Tibial nerve (tissue), 4 donors: ENCODE data around the gene AHNAK2. TPM values are rescaled to one million over a fixed set of nuclear protein-coding genes. Genes with fewer than 3 reads are reported as not detected.
"Not testable (repeated sequence)": the region's sequence is repeated elsewhere in the genome, so short reads cannot be mapped to it uniquely, and the experiment has no call there.

ENCODE experiments used
- DNase-seq, 2 donors: peaks; one replicate each; pipeline ENCODE4 v3.0.0-alpha.2; 2019; ENCODE audit warnings: low spot score in 2 of 2
- H3K27ac ChIP-seq, 4 donors: fragments of 200-600 bp; sonication (generic) in 3 of 4; one replicate each; pipeline ENCODE4 v1.5.1; 2017 to 2019; ENCODE audit warnings: mild to moderate bottlenecking in 1 of 4
- H3K27me3 ChIP-seq, 2 donors: fragments of 200-600 bp; sonication (generic) in 1 of 2; one replicate each; pipeline versions ENCODE4 v1.5.1 to v1.6.0; 2017 to 2019
- H3K36me3 ChIP-seq, 3 donors: fragments of 200-600 bp; sonication (generic); one replicate each; pipeline ENCODE4 v1.5.1; 2018 to 2019
- H3K4me1 ChIP-seq, 4 donors: fragments of 200-600 bp; sonication (generic) in 3 of 4; one replicate each; pipeline ENCODE4 v1.5.1; 2017 to 2019
- H3K4me3 ChIP-seq, 4 donors: fragments of 200-600 bp; sonication (generic) in 3 of 4; one replicate each; pipeline ENCODE4 v1.5.1; 2017 to 2019; ENCODE audit warnings: mild to moderate bottlenecking in 1 of 4, moderate library complexity in 1 of 4
- H3K9me3 ChIP-seq, 4 donors: fragments of 200-600 bp; sonication (generic) in 3 of 4; one replicate each; pipeline ENCODE4 v1.5.1; 2017 to 2019
- CTCF ChIP-seq, 5 experiments: fragments of 200-600 bp in 3 of 5; fragments of 450-650 bp in 2 of 5; sonication (generic) in 3 of 5; IDR thresholded peaks; one replicate each; pipeline ENCODE4 v1.5.1; 2016 to 2019; ENCODE audit warnings: antibody characterized with exemption in 5 of 5, mild to moderate bottlenecking in 3 of 5, moderate library complexity in 2 of 5
- EP300 ChIP-seq, 2 donors: sonication (generic); formaldehyde crosslinking; IDR thresholded peaks; one replicate each; pipeline ENCODE4 v1.6.1; 2017; ENCODE audit warnings: antibody characterized with exemption in 2 of 2, mild to moderate bottlenecking in 1 of 2
- POLR2A ChIP-seq, 2 donors: fragments of 450-650 bp; IDR thresholded peaks; one replicate each; pipeline ENCODE4 v1.6.1; 2017; ENCODE audit warnings: antibody characterized with exemption in 2 of 2, mild to moderate bottlenecking in 2 of 2, moderate library complexity in 2 of 2
- WGBS, 2 donors: methylation state at CpG; one replicate each; pipeline ENCODE4 v1.1.5; 2018; 5-methylcytosine and 5-hydroxymethylcytosine counted together
- total RNA-seq, 4 donors: library from RNA; depleted of rRNA; stranded (reverse); fragments of >200 nt; gene quantifications; one replicate each; pipeline ENCODE4 v1.1.0, GENCODE V29; 2016

Gene AHNAK2
- total RNA-seq, 4 donors from 2014 or later = 31.2 to 152 (median 118) TPM

DNA sequence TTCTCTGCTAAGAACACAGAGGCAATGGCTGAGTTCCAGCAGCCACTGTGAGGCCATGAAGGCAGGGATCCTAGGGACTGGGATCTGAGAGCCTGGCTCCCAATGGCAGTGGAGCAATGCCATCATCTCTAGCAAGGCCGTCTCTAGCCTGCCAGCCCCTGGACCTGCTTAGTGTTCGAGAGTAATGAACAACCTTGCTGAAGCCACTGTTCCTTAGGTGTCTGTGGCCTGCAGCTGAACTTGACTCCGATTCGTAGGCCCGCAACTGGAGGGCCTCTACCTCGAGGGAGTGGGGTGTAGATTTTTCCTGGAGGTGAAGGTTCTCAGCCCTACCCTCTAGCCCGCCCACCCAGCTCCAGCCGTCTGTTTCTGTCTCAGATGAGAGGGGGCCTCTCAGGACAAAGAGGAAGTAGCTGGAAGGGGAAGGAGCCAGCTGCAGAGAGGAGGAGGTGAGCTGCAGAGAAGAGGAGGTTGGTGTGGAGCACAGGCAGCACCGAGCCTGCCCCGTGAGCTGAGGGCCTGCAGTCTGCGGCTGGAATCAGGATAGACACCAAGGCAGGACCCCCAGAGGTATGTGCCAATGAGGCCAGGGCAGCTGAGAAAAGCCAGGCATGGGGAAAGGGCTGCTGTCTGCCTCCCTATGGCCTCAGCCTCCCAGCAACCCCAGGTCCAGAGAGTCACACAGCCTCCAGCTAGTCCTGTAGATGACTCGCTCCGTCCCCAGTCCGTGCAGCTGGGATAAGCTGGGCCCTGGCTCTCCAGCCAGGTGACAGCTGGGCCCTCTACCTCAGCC lies 53.6 kb downstream of the AHNAK2 start, which contains the start of gene PLD4:
TSS of gene PLD4 (plus strand) at position 459 of the 793 bp plus-strand sequence. CDS start 2,262 bp downstream, outside the sequence.
- Histone ChIP-seq H3K4me1 (peaks cover 0 to 5% (median 0%) of the 10 kb centered on the region in 4 donors), H3K27me3 (no peaks in the 10 kb centered on the region), H3K9me3 (peaks cover 0 to 16% (median 0%) of the 10 kb centered on the region in 4 donors), H3K27ac (no peak within 1 kb of the TSS), H3K36me3 (no peaks in the 10 kb centered on the region), H3K4me3 (no peak within 1 kb of the TSS)
- TF ChIP-seq CTCF (IDR thresholded peaks at IDR 0.05) (no peak), EP300 (IDR thresholded peaks at IDR 0.05) (no peak), POLR2A (IDR thresholded peaks at IDR 0.05) (no peak)
- no peak for DNase-seq
- WGBS, 2 donors = 71 to 81% methylated on average over 14 of the region's 14 CpGs

DNA sequence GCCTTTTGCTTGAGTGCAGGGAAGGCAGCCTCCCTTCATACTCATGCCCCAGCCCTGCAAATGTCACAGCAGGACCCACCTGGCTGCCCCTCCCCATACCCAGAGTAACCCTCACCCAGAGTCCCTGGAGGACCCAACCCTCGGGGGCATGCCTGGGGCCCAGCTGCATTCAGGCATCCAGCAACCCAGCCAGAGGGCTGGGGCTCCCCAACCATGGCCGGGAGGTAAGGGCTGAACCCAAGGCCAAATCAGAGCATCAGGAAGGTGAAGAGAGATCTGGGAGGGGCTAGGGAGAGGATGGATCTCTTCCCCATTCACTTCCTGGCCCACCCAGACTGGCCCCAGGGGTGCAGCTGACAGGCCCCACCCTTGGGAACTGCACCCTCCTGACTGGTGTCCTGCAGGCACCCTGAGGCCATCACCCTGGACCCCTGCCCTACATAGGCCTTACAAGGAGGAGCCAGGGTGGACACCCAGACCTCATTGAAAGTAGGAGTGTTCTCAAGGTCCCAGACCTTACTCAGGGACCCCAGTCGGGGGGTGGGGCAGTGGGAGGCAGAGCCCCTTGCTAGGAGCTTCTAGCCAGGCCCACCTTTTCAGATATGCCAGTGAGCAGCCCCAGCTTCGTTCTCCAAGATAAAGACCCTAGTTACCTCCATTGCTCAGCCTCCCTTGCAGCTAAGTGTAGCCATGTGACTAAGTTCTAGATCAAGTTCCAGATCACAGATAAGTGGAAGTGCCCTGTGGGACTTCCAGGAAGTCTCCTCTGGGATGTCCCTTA lies 54.3 kb downstream of the AHNAK2 start:
- Histone ChIP-seq H3K4me3 (no peak overlapping the region), H3K27ac (no peak overlapping the region), H3K27me3 (no peaks in the 10 kb centered on the region), H3K4me1 (peaks cover 0 to 5% (median 0%) of the 10 kb centered on the region in 4 donors), H3K36me3 (no peaks in the 10 kb centered on the region), H3K9me3 (peaks cover 0 to 16% (median 0%) of the 10 kb centered on the region in 4 donors)
- DNase-seq = no peak
- 85 to 88% methylated on average over 4 of the region's 4 CpGs for WGBS, 2 donors
- TF ChIP-seq EP300 (IDR thresholded peaks at IDR 0.05) (no peak), CTCF (IDR thresholded peaks at IDR 0.05) (no peak), POLR2A (IDR thresholded peaks at IDR 0.05) (no peak)

DNA sequence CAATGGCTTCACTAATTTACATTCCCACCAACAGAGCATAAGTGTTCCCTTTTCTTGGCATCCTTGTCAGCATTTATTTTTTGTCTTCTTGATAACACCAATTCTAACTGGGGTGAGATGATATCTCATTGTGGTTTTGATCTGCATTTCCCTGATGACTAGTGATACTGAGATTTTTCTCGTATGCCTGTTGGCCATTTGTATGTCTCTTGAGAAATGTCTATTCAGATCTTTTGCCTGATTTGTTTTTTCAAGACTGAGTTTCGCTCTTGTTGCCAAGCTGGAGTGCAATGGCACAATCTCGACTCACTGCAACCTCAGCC lies 58.2 kb downstream of the AHNAK2 start:
- TF ChIP-seq EP300 (IDR thresholded peaks at IDR 0.05) (no peak), POLR2A (IDR thresholded peaks at IDR 0.05) (no peak), CTCF (IDR thresholded peaks at IDR 0.05) (no peak)
- H3K4me1 ChIP-seq = no peaks in the 10 kb centered on the region
- H3K27me3 ChIP-seq = no peaks in the 10 kb centered on the region
- no peak overlapping the region for H3K27ac ChIP-seq
- DNase-seq = no peak
- no peaks in the 10 kb centered on the region for H3K36me3 ChIP-seq
- peaks cover 0 to 16% (median 0%) of the 10 kb centered on the region in 4 donors for H3K9me3 ChIP-seq
- H3K4me3 ChIP-seq = no peak overlapping the region
- WGBS, 2 donors = 46 to 49% methylated on average over 3 of the region's 3 CpGs

- not testable (repeated sequence) for DNase-seq, H3K27me3 ChIP-seq, H3K4me1 ChIP-seq, H3K9me3 ChIP-seq, H3K36me3 ChIP-seq, H3K27ac ChIP-seq, H3K4me3 ChIP-seq
- 38 to 48% methylated on average over 12 of the region's 12 CpGs for WGBS, 2 donors
These were observed 58.8 kb downstream of the AHNAK2 start for GRCh38 chr14:104919152-104919992.

GRCh38 chr14:104917993-104918392 lies 60.2 kb downstream of the AHNAK2 start:
- no peak for DNase-seq
- H3K27ac ChIP-seq = no peak overlapping the region
- no peak for TF ChIP-seq EP300 (IDR thresholded peaks at IDR 0.05)
- no peak for TF ChIP-seq CTCF (IDR thresholded peaks at IDR 0.05)
- no peak for TF ChIP-seq POLR2A (IDR thresholded peaks at IDR 0.05)

More at GRCh38 chr14:104917993-104918392, 60.2 kb downstream of the AHNAK2 start:
- Histone ChIP-seq H3K4me3 (no peak overlapping the region), H3K9me3 (peaks cover 0 to under 1% (median 0%) of the 10 kb centered on the region in 4 donors), H3K36me3 (no peaks in the 10 kb centered on the region), H3K4me1 (no peaks in the 10 kb centered on the region), H3K27me3 (no peaks in the 10 kb centered on the region)
- 52 to 57% methylated on average over 4 of the region's 4 CpGs for WGBS, 2 donors
